ENCODE measurements around the gene MFAP2.

DNA sequence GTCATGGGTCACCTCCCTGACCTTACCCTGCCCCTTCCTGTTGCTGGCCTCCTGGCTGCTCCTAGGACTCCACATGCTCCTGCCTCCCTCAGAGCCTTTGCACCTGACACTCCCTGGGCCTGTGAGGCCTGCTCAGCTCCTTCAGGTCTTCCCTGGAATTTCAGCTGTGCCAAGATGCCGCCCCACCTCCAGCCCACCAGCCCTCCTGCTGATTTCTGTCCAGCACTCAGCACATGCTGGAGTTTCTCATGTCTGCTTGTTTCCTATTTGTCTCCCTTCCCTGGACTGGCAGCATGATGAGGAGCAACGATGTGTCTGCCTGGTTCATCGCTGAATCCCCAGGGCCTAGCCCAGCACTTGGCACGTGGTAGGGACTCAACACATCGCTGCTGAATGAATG lies 3.0 kb downstream of the MFAP2 start:
- TF ChIP-seq, protein P1, sequence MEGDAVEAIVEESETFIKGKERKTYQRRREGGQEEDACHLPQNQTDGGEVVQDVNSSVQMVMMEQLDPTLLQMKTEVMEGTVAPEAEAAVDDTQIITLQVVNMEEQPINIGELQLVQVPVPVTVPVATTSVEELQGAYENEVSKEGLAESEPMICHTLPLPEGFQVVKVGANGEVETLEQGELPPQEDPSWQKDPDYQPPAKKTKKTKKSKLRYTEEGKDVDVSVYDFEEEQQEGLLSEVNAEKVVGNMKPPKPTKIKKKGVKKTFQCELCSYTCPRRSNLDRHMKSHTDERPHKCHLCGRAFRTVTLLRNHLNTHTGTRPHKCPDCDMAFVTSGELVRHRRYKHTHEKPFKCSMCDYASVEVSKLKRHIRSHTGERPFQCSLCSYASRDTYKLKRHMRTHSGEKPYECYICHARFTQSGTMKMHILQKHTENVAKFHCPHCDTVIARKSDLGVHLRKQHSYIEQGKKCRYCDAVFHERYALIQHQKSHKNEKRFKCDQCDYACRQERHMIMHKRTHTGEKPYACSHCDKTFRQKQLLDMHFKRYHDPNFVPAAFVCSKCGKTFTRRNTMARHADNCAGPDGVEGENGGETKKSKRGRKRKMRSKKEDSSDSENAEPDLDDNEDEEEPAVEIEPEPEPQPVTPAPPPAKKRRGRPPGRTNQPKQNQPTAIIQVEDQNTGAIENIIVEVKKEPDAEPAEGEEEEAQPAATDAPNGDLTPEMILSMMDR (IDR thresholded peaks at IDR 0.05), result no peak
- no peak for TF ChIP-seq POLR2A (IDR thresholded peaks at IDR 0.05)

Measured in Peyer's patch (tissue), 4 donors.